Cardiac fibroblast (primary cell): ENCODE measurements around the gene FNDC3B.
A peak's percentile ranks its signal among the peaks of the same experiment; 100 is the strongest.

ENCODE experiments used
- DNase-seq, 2 donors: peaks; one replicate each; pipeline versions ENCODE4 v3.0.0 to v3.0.0-alpha.2; 2010; ENCODE audit warnings: low read depth in 2 of 2
- H3K4me3 ChIP-seq, 2 donors: replicated peaks in 1 of 2; 1 replicate in 1 of 2; 2 replicates in 1 of 2; pipeline ENCODE4 v1.5.1; 2011; ENCODE audit warnings: low read depth in 2 of 2, low read length in 2 of 2, mild to moderate bottlenecking in 2 of 2, moderate library complexity in 1 of 2
- CTCF ChIP-seq: IDR thresholded peaks from one replicate; pipeline ENCODE4 v1.5.1; 2011; ENCODE audit warnings: low read depth, mild to moderate bottlenecking, low read length, inconsistent platforms

Gene FNDC3B

GRCh38 chr3:172040981-172041963 lies 1.9 kb downstream of the FNDC3B start:
- peak; percentile 55 to 77 for DNase-seq
- TF ChIP-seq CTCF = no peak
- H3K4me3 ChIP-seq = peak overlapping the region; percentile 89 to 90

DNA sequence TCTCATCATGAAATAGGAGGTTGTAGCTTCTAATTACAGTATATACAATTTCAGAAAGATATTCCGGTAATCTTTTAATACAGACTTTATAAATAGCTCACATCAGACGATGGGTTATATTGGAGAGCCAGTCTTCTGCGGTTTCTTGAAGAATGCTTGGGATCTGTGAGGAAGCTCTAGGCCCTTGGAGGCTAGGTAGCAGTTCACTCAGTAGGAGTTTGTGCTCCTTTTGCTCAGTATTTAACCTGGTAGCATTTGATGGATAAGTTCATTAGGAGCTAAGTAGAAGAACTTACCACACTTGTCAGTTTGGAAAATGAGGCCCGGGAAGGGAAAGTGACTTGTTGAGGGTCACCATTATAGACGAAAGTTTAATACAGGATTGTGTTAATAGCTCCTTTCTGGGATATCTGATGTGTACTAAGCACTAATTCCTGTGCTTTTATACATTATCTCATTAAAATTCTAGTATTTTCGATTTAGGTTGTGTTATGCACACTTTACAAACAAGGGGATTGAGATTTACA lies 2.8 kb downstream of the FNDC3B start:
- DNase-seq = peak in 1 of 2 donors; percentile 61
- no peak for TF ChIP-seq CTCF
- H3K4me3 ChIP-seq = peak overlapping the region; percentile 89 to 90

- peak; percentile 67 to 78 for DNase-seq
- peak overlapping the region in 1 of 2 donors; percentile 90 for H3K4me3 ChIP-seq
Observed at GRCh38 chr3:172042663-172043179, 3.3 kb downstream of the FNDC3B start.

DNA sequence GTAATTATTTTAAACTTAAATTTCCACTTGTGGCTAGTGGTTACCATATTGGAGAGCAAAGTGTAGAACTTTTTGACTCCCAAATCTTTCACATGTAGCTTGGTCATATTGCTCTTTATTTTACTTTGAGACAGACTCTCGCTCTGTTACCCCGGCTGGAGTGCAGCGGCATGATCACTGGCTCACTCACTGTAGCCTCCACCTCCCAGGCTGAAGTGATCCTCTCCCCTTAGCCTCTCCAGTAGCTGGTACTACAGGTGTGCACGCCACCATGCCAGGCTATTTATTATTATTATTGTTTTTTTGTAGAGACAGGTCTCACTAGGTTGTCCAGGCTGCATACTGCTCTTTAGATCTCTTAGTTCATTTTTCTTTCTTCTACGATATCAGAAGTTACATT lies 3.9 kb downstream of the FNDC3B start:
- DNase-seq = peak in 1 of 2 donors; percentile 19
- H3K4me3 ChIP-seq = peak overlapping the region in 1 of 2 donors; percentile 90
- no peak for TF ChIP-seq CTCF

DNA sequence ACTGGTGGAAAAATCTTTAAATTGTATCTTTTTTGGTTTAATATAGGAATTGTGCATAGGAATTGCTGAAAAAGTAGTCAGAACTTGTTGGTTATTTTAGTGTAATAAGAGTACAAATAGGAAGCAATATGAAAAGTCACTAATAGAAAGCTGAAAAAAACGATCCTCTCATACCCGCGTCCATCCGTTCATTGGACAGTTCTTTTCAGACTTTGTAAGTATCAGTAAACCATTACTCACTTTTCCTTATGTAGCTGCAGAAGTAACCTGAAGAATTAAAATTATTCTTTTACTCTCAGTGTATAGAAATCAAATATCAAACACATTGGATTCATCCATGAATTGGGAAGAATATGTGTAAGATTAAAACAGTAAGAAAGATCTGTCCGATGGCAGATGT lies 4.4 kb downstream of the FNDC3B start:
- no peak for TF ChIP-seq CTCF
- DNase-seq = peak in 1 of 2 donors; percentile 35
- peak overlapping the region in 1 of 2 donors; percentile 90 for H3K4me3 ChIP-seq

DNA sequence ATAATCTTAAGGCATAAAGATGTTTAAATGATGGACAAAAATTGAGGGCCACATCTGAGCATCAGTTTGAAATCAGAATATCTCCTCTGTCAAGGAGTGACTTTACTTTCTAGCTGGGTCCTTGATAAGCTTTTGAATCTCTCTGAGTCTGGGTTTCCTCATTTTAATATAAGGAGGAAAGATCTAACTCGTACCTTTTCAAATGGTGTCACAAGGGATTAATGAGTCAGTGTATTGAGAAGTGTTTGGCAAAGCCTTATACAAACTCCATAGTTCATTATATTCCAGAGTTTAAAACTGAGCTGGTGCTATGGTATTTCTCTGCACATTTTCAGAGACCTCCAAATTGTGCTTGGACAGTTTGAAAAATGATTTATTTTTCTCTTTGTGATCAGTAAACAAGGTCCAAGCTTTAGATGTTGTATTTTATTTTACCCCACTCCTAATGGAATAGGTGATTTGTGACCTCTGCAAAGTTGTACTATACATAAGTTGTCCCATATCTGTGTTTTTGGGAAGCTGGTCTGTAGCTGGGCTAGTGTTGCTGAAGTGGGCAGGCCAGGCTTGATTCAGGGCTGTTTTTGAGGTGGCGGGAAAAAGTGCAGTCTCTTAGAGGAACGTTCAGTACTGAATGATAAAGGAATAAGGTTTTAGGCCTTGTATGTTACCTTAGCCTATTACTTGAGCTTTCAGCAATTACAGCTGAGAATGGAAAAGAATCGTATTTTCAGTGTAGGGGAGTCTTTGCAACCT lies 5.6 kb downstream of the FNDC3B start:
- DNase-seq = peak in 1 of 2 donors; percentile 34
- no peak for TF ChIP-seq CTCF
- H3K4me3 ChIP-seq = peak overlapping the region in 1 of 2 donors; percentile 90
